Measurements from ENCODE around the gene MALRD1. TPM values are rescaled to one million over a fixed set of nuclear protein-coding genes. Genes with fewer than 3 reads are reported as not detected.
A peak's percentile ranks its signal among the peaks of the same experiment; 100 is the strongest.

Gene MALRD1
- total RNA-seq (ENCODE audit: low replicate concordance) = 0.11 and 0.71 TPM in 2 replicates

DNA sequence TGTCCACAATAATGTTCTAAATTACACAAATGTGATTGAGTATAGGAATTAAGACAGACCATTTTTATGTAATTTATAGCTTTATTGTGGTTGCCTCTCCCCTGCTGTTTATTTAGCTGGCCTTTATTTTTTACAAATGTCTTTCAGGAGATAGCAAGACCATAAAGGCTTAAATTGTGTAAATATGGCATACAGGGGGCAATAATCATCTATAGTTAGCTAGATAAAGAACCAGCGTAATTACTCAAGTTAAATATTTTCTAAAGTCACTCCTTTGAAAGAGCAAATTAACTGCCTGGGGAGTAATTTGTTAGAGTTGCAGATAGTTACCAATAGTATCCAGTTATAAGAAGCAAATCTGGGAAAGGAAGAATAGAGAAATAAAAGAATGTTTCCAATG is at the start of gene MALRD1:
Gene MALRD1 (plus strand): TSS at position 313 of the 400 bp plus-strand sequence. CDS start 138 bp downstream, outside the sequence.
- Histone ChIP-seq H2AFZ (replicated peaks) (no peak within 1 kb of the TSS), H3K4me3 (no peak within 1 kb of the TSS), H3K4me1 (peaks cover 17% of the 10 kb centered on the region), H4K20me1 (ENCODE audit: low read depth) (no peaks in the 10 kb centered on the region), H3K27me3 (no peaks in the 10 kb centered on the region), H3K9me3 (ENCODE audit: low read depth) (no peaks in the 10 kb centered on the region), H3K36me3 (no peaks in the 10 kb centered on the region), H3F3A (ENCODE audit: low read depth) (peaks cover 6% of the 10 kb centered on the region), H3K79me2 (ENCODE audit: low read depth) (no peaks in the 10 kb centered on the region), H3K9ac (no peak within 1 kb of the TSS), H3K4me2 (peak within 1 kb of the TSS; percentile 48), H3K27ac (peak within 1 kb of the TSS; percentile 56)
- peaks cover 2% of the 10 kb centered on the region for H3K9me3 Mint-ChIP-seq
- TF ChIP-seq EZH2 (IDR thresholded peaks at IDR 0.05) = no peak
- TF ChIP-seq, protein P1, sequence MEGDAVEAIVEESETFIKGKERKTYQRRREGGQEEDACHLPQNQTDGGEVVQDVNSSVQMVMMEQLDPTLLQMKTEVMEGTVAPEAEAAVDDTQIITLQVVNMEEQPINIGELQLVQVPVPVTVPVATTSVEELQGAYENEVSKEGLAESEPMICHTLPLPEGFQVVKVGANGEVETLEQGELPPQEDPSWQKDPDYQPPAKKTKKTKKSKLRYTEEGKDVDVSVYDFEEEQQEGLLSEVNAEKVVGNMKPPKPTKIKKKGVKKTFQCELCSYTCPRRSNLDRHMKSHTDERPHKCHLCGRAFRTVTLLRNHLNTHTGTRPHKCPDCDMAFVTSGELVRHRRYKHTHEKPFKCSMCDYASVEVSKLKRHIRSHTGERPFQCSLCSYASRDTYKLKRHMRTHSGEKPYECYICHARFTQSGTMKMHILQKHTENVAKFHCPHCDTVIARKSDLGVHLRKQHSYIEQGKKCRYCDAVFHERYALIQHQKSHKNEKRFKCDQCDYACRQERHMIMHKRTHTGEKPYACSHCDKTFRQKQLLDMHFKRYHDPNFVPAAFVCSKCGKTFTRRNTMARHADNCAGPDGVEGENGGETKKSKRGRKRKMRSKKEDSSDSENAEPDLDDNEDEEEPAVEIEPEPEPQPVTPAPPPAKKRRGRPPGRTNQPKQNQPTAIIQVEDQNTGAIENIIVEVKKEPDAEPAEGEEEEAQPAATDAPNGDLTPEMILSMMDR (IDR thresholded peaks at IDR 0.05) = no peak
- TF ChIP-seq EZH2phosphoT487 (IDR thresholded peaks at IDR 0.05) = no peak
- no peaks in the 10 kb centered on the region for H3K36me3 Mint-ChIP-seq
- no peak for DNase-seq (ENCODE audit: low spot score)
- peak within 1 kb of the TSS; percentile 18 for H3K27ac Mint-ChIP-seq
- H3K4me1 Mint-ChIP-seq = peaks cover 9% of the 10 kb centered on the region
- no peaks in the 10 kb centered on the region for H3K27me3 Mint-ChIP-seq (ENCODE audit: insufficient read depth, low read depth)
- no peak within 1 kb of the TSS for H3K4me3 Mint-ChIP-seq

DNA sequence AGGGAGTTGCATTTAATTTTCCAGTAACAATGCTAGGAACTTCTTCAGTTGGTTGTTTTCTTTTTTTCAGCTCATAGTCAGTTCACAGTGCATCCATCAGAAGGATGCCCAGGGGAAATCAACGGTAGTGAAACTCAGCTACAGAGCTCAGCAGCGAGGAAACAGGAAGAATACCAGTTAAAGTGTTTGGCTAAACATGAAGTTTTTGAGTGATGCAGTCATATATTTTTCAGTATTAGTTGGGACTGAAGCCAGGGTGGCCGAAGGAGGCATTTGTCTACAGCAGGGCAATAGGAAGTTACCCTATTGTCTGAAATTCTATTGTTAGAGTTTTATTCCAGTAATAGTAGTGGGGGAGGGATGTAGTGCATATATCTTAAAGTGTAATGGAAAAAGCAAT is 45.3 kb upstream of the MALRD1 start:
- Histone ChIP-seq H3K36me3 (no peaks in the 10 kb centered on the region), H3K79me2 (ENCODE audit: low read depth) (no peaks in the 10 kb centered on the region), H3K9ac (no peak overlapping the region), H3K4me3 (no peak overlapping the region), H2AFZ (replicated peaks) (no peak overlapping the region), H3K9me3 (ENCODE audit: low read depth) (no peaks in the 10 kb centered on the region), H3K4me2 (no peak overlapping the region), H4K20me1 (ENCODE audit: low read depth) (no peaks in the 10 kb centered on the region), H3F3A (ENCODE audit: low read depth) (no peaks in the 10 kb centered on the region), H3K4me1 (no peaks in the 10 kb centered on the region), H3K27me3 (no peaks in the 10 kb centered on the region), H3K27ac (no peak overlapping the region)
- no peak for DNase-seq (ENCODE audit: low spot score)
- no peaks in the 10 kb centered on the region for H3K36me3 Mint-ChIP-seq
- no peaks in the 10 kb centered on the region for H3K4me1 Mint-ChIP-seq
- no peak overlapping the region for H3K27ac Mint-ChIP-seq
- H3K27me3 Mint-ChIP-seq (ENCODE audit: insufficient read depth, low read depth) = no peaks in the 10 kb centered on the region
- TF ChIP-seq EZH2phosphoT487 (IDR thresholded peaks at IDR 0.05) (no peak), EZH2 (IDR thresholded peaks at IDR 0.05) (no peak)
- TF ChIP-seq, protein P1 (IDR thresholded peaks at IDR 0.05) = no peak
- H3K4me3 Mint-ChIP-seq = no peak overlapping the region
- H3K9me3 Mint-ChIP-seq = peaks cover 3% of the 10 kb centered on the region

DNA sequence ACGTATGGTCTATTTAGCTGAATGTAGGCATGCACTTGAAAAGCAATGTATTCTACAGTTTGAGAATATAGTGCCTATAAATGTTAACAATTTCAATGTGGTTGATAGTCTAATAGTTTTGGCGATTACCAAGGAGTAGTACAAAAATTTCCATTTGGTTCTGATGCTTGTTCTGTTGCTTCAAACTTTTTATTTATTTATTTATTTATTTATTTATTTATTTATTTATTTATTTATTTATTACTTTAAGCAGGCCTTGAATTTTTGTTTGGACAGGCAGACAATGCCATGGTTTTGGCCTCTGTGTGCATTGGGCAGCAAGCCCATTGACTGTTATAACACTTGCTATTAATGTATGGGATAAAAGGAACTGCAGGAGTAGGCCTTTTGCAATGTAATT is 36.5 kb upstream of the MALRD1 start:
- no peak overlapping the region for H3K4me3 Mint-ChIP-seq
- Histone ChIP-seq H3K4me3 (no peak overlapping the region), H4K20me1 (ENCODE audit: low read depth) (no peaks in the 10 kb centered on the region), H3K36me3 (no peaks in the 10 kb centered on the region), H2AFZ (replicated peaks) (no peak overlapping the region), H3K4me2 (no peak overlapping the region), H3K4me1 (no peaks in the 10 kb centered on the region), H3K27ac (no peak overlapping the region), H3K9ac (no peak overlapping the region), H3K79me2 (ENCODE audit: low read depth) (no peaks in the 10 kb centered on the region), H3F3A (ENCODE audit: low read depth) (no peaks in the 10 kb centered on the region), H3K27me3 (no peaks in the 10 kb centered on the region), H3K9me3 (ENCODE audit: low read depth) (peaks cover 7% of the 10 kb centered on the region)
- no peaks in the 10 kb centered on the region for H3K27me3 Mint-ChIP-seq (ENCODE audit: insufficient read depth, low read depth)
- H3K36me3 Mint-ChIP-seq = no peaks in the 10 kb centered on the region
- no peak overlapping the region for H3K27ac Mint-ChIP-seq
- DNase-seq (ENCODE audit: low spot score) = no peak
- TF ChIP-seq EZH2 (IDR thresholded peaks at IDR 0.05) (no peak), EZH2phosphoT487 (IDR thresholded peaks at IDR 0.05) (no peak)
- TF ChIP-seq, protein P1 (IDR thresholded peaks at IDR 0.05) = no peak
- no peaks in the 10 kb centered on the region for H3K4me1 Mint-ChIP-seq
- peaks cover 16% of the 10 kb centered on the region for H3K9me3 Mint-ChIP-seq

Measured in neural progenitor cell (in vitro differentiated cells).